Suprapubic skin (tissue), 4 donors: ENCODE data around the gene ARID5A.

Experiments
- CTCF ChIP-seq, 2 donors: fragments of 200-600 bp in 1 of 2; fragments of 450-650 bp in 1 of 2; sonication (generic) in 1 of 2; IDR thresholded peaks; one replicate each; pipeline ENCODE4 v1.5.1; 2016 to 2019; ENCODE audit warnings: antibody characterized with exemption in 2 of 2, mild to moderate bottlenecking in 1 of 2, moderate library complexity in 1 of 2
- POLR2A ChIP-seq, 2 donors: fragments of 450-650 bp; IDR thresholded peaks; one replicate each; pipeline ENCODE4 v1.6.1; 2017; ENCODE audit warnings: antibody characterized with exemption in 2 of 2, mild to moderate bottlenecking in 2 of 2, moderate library complexity in 2 of 2
- POLR2AphosphoS5 ChIP-seq, 3 donors: sonication (generic); formaldehyde crosslinking; IDR thresholded peaks; one replicate each; pipeline ENCODE4 v1.6.1; 2017; ENCODE audit warnings: antibody characterized with exemption in 3 of 3

DNA sequence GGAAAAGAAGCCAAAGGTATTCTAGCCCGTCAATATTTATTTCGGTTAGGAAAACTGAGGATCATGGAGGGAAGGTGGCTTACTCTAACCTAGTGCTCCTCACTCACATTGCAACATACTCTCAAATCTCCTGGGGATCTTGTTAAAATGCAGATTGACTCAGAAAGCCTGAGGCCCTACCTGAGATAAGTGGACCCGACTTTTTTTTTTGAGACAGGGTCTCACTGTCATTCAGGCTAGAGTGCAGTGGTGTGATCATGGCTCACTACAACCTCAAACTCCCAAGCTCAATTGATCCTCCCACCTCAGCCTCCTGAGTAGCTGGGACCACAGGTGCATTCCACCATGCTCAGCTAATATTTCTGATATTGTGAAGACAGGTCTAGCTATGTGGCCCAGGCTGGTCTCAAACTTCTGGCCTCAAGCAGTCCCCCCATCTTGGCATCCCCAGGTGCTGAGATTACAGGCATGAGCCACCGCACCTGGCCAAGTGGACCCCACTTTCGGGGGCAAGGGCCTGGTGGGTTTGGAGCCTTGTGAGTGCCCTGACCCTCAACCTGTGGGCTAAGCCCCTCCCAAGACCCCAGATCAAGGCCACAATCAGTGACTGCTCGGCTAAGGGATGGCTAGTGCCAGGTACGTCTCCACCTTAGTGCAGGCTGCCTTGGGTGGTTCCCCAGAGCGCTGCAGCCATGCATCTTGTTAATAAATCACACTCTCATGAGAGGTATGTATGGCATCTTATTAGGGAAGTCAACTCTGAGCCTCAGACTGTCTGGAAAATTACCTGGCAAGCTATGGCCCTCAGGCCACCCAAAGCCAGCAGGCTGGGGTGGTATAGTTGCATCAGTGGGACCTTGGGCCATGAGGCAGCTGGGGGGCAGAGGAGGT is 30.3 kb upstream of the ARID5A start:
- no peak for TF ChIP-seq POLR2A (IDR thresholded peaks at IDR 0.05)
- no peak for TF ChIP-seq CTCF (IDR thresholded peaks at IDR 0.05)
- no peak for TF ChIP-seq POLR2AphosphoS5 (IDR thresholded peaks at IDR 0.05)
